NCI-H2196 (cell line): ENCODE data around the gene TRIP6.
"Not testable (repeated sequence)": the region's sequence is repeated elsewhere in the genome, so short reads cannot be mapped to it uniquely, and the experiment has no call there.

Experiments
- DNase-seq: peaks from one replicate; lab custom pipeline; 2025; ENCODE audit not compliant: unreplicated experiment; lab: John Stamatoyannopoulos, UW

TRIP6 gene

DNA sequence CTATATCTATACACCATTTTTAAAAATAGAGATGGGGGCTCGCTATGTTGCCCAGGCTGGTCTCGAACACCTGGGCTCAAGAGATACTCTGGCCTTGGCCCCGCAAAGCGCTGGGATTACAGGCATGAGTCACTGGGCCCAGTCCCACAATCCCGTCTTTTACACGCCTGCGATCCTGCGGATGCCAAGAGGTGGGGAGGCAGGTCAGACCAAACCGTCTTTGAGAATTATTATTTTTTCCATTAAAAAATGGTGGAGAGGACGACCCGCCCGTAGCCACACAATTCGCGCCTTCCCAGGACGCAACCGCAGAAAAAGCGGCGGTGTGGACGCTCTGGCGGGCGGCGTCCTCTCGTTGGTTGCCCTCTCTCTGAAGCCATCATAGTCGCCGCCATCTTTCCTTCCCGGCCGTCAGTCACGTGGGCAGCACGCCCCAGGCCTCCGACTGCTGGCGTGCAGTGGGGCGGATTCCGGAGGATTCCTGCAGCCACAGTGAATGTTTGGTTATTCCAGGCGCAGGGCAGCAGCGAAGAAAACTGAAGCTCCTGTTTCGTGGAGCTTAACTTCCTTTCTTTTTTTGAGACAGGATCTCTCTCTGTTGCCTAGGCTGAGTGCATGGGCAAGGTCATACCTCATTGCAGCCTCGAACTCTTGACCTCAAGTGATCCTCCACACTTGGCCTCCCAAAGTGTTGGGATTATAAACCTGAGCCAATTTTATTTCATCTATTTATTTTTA, 29.9 kb upstream of the TRIP6 start:
- DNase-seq, result peak; percentile 89

DNA sequence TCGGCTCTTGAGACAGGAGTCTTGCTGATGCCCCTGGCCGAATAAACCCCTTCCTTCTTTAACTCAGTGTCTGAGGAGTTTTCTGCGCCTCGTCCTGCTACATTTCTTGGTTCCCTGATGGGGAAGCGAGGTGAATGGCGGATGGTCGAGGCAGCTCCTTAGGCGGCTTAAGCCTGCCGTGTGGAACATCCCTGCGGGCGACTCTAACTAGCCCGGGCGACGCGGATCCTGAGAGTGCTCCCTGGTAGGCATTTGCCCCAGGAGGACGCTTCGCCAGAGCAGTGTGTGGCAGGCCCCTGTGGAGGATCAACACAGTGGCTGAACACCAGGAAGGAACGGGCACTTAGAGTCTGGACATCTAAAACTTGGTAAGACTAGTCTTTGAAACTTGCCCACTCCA, 27.8 kb upstream of the TRIP6 start:
- no peak for DNase-seq

- no peak for DNase-seq
Observed at GRCh38 chr7:100840470-100841100, 26.6 kb upstream of the TRIP6 start.

GRCh38 chr7:100847360-100847759, 19.8 kb upstream of the TRIP6 start:
- no peak for DNase-seq

DNA sequence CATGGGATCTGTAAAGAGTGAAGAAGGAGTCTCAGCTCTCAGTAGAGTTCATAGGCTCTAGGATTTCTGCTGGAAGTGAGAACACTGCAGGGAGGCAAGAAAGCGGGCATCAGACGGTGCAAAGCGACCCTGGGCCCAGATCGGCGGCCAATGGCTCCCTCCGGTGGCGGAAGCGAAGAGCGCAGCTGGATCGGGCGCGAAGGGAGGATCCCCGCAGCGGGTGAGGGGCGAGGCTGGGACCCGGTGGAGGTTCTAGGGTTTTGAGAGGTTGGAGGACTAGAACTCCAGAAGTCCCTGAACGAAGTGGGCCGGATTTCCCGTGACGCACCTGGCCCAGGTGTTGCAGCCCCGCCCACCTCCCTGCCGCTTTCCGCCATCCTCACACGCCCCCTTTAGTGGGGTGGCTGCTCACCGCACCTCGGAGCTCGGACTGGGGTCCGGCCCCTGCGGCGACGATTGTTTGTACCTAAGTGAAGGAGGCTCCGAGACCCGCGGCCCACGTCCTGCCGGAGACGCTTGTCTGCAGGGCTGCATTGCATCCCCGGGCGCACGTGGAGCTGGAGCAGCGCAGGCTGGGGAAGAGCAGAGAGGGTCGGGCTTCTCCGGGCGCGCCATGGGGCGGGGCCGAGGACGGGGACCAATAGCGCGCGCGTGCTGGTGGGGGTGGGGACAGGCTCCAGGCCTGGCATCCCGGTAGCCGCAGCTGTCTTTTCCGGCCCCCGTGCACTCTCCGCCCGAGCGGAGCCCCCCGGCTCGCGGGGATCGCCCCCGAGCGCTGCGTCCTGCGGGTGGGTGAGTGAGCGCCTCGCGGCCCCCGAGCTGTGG, 14.9 kb upstream of the TRIP6 start, which contains the start of gene SLC12A9:
Gene SLC12A9, plus strand, starts transcription at position 666 of the 825 bp plus-strand sequence. CDS start 1,485 bp downstream, outside the sequence.
- peak; percentile 91 for DNase-seq

DNA sequence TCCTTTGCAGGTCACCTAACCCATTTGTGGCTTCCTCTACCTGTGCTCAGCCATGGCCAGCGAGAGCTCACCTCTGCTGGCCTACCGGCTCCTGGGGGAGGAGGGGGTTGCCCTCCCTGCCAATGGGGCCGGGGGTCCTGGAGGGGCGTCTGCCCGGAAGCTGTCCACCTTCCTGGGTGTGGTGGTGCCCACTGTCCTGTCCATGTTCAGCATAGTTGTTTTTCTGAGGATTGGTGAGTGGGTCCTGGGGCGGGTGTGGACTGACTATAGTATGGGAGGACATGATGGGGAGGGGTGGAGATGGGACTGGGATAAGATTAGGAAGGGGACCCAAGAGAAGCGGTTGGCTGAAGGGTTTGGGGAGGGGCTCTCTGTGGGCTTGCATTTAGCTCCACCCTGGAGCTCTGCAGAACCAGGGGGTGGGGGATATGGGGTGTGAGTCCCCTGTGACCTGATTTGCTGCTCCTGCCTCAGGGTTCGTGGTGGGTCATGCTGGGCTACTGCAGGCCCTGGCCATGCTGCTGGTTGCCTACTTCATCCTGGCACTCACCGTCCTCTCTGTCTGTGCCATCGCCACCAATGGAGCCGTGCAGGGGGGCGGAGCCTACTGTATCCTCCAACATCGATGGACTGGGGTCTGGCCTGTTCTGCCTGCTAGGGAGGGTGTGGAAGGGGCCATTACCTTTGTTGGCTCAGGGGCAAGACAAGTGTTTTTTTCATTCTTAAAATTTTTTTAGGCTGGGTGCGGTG, 12.9 kb upstream of the TRIP6 start:
- no peak for DNase-seq

DNA sequence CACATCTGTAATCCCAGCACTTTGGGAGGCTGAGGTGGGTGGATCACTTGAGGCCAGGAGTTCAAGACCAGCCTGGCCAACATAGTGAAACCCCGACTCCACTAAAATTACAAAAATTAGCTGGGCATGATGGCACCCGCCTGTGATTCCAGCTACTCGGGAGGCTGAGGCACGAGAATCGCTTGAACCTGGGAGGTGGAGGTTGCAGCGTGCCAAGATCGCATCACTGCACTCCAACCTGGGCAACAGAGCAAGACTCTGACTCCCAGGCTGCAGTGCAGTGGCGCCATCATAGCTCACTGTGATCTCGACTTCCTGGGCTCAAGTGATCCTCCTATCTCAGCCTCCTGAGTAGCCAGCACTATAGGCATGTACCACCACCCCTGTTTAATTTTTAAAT, 12.3 kb upstream of the TRIP6 start:
- DNase-seq, result not testable (repeated sequence)

DNA sequence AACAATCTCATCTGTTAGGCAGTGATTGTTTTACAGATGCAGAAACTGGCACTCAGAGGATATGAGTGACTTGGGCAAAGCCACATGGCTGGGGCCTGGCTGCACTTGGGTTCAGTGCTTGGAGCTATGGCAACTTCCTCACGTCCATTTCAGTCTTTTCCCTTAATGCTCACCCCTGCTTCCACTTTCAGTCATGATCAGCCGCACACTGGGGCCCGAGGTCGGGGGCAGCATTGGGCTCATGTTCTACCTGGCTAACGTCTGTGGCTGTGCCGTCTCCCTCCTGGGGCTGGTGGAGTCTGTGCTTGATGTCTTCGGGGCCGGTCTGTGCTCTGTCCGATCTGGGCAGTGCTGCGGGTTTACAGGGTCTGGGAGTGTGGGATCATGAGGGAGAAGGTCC, 11.7 kb upstream of the TRIP6 start:
- DNase-seq, result no peak

GRCh38 chr7:100856871-100857282, 10.3 kb upstream of the TRIP6 start:
- DNase-seq, result no peak

- no peak for DNase-seq
Observed at GRCh38 chr7:100859856-100860255, 7.3 kb upstream of the TRIP6 start.

GRCh38 chr7:100860702-100861615, 6.2 kb upstream of the TRIP6 start:
- DNase-seq, result no peak

GRCh38 chr7:100861616-100861985, 5.6 kb upstream of the TRIP6 start:
- no peak for DNase-seq

DNA sequence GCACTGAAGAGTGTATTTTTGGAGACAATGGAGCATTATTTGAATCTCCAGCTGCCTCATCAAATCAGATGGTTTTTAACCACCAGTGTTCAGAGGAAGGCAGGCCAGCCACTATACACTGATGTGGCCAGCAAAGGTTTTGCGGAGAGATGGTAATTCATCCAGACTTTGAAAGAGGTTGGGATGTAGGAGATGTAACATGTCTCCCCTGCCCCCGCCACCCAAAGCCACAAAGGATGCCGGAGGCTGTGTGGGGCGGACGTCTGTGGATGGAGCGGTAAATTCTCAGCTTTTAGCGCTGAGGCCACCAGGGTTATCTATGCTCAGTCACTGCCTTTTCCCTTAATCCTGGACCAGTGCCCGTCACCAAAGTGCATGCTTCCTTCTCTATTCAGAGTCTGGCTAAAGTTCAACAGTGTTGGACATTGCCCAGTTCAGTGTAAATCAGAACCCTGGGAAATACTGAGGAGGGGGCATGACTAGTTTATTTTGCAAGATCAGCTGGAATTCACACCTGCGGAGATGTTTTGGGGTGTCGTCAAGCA, 3.7 kb upstream of the TRIP6 start:
- peak; percentile 44 for DNase-seq

- DNase-seq, result no peak
Observed at GRCh38 chr7:100864263-100864845, 2.8 kb upstream of the TRIP6 start.

DNA sequence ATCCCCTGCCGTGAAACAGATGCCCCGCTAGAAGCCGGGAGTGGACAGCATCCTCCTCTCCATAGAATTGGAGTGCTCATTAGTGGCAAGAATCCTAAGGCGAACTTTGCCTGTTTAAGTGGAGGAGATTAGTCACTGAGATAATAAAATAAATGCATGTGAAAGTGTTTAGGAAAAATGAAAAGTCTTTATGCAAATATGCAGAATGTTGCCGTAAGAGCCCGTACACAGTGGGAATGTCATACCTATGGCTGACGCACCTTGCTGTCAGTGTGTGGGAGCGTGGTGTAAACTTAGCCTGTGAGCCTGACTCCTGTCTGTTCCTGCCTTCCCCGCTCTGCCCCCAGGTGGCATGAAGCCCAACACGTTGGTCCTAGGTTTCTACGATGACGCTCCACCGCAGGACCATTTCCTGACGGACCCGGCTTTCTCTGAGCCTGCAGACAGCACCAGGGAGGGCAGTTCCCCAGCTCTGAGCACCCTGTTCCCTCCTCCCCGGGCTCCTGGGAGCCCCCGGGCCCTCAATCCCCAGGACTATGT, 1.7 kb upstream of the TRIP6 start:
- DNase-seq, result peak; percentile 16

DNA sequence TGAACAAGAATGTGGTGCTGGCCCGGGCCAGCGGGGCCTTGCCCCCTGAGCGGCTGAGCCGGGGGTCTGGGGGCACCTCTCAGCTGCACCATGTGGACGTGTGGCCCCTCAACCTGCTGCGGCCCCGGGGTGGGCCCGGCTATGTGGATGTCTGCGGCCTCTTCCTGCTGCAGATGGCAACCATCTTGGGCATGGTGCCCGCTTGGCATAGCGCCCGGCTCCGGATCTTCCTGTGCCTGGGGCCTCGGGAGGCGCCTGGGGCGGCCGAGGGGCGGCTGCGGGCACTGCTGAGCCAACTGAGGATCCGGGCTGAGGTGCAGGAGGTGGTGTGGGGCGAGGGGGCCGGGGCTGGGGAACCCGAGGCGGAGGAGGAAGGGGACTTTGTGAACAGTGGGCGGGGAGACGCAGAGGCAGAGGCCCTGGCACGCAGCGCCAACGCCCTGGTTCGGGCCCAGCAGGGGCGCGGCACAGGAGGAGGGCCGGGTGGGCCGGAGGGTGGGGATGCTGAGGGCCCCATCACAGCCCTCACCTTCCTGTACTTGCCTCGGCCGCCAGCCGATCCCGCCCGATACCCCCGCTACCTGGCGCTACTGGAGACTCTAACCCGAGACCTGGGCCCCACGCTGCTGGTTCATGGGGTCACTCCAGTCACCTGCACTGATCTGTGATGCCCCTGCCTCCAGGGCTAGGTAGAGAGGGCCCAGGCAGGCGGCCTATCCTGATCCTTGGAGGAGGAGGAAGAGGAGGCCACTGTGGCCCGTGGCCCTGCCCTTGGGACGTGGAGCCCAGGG, 1.1 kb upstream of the TRIP6 start:
- DNase-seq, result peak; percentile 81

DNA sequence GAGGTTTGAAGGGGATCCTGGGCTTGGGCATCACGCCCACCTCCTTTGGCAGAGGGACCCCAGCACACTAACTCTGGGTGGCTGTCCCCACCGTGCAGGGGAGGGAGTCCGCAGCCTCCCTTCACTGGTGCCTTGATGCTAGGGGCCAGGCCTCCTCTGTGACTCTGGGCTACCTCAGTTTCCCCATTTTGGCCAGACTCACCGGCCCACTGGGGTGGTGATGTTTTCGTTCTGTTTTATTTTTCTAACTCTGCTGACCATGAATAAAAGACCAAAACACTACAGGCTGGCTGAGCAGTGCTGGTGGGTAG, 503 bp upstream of the TRIP6 start:
- DNase-seq, result no peak

DNA sequence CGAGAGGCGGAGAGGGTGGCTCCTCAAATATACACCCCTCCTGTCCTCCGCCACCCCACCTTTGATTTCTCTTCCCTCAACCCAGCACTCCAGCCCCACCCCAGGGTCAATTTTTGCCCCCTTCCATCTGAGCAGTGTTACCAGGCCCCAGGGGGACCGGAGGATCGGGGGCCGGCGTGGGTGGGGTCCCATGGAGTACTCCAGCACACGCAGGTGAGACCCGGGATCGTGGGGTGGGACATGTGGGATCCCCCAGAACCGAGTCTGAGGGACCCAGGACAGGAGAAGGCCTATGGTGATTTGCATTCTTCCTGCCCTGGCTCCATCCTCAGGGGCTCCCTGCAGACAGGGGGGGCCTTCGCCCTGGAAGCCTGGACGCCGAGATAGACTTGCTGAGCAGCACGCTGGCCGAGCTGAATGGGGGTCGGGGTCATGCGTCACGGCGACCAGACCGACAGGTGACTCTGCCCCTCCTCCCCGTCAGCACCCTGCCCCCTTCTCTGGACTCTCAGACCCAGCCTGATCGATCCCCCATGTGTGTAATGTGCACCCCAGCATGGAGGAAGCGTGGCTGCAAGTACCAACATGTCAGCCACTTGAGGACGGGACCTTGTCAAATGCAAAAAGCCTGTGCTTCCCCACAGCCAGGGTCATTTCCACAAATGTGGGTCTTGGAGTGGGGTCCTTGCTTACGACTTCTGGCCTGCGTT, 744 bp downstream of the TRIP6 start:
- DNase-seq, result no peak
